WI38 (cell line): Measurements from ENCODE around the gene SUSD2.
"Not testable (repeated sequence)": the region's sequence is repeated elsewhere in the genome, so short reads cannot be mapped to it uniquely, and the experiment has no call there.

Experiments used
- H3K4me3 ChIP-seq: 2 replicates; pipeline ENCODE4 v1.5.1; 2011; ENCODE audit warnings: low read depth, mild to moderate bottlenecking, control low read depth, low read length
- TF ChIP-seq, protein P1 (sequence below): IDR thresholded peaks from 2 replicates; pipeline ENCODE4 v1.5.1; 2012; ENCODE audit warnings: low read depth, mild to moderate bottlenecking, control low read depth, low read length

The SUSD2 gene

DNA sequence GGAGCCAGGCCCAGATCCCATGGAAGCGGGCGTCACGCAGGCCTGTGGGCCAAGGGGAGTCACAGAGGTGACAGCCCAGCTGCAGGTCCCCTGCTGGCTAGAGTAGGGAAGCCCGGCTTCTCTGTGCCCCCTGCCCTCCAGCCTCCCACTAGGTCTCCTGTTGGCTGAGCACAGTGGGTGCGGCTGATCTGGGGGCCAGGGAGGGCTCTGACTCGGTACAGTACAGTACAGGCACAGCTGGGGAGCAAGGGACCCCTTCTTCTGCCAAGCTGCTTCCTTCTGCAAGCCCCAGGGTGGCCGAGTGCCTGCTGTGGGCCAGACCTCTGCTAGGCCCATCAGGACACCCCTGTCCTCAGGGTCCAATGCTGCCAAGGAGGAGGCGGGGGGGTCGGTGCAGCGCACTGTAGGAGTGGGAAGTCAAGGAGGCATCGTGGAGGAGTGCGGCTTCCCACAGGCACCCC, 10.1 kb downstream of the SUSD2 start:
- H3K4me3 ChIP-seq, result no peak overlapping the region
- TF ChIP-seq, protein P1, sequence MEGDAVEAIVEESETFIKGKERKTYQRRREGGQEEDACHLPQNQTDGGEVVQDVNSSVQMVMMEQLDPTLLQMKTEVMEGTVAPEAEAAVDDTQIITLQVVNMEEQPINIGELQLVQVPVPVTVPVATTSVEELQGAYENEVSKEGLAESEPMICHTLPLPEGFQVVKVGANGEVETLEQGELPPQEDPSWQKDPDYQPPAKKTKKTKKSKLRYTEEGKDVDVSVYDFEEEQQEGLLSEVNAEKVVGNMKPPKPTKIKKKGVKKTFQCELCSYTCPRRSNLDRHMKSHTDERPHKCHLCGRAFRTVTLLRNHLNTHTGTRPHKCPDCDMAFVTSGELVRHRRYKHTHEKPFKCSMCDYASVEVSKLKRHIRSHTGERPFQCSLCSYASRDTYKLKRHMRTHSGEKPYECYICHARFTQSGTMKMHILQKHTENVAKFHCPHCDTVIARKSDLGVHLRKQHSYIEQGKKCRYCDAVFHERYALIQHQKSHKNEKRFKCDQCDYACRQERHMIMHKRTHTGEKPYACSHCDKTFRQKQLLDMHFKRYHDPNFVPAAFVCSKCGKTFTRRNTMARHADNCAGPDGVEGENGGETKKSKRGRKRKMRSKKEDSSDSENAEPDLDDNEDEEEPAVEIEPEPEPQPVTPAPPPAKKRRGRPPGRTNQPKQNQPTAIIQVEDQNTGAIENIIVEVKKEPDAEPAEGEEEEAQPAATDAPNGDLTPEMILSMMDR, result no peak

DNA sequence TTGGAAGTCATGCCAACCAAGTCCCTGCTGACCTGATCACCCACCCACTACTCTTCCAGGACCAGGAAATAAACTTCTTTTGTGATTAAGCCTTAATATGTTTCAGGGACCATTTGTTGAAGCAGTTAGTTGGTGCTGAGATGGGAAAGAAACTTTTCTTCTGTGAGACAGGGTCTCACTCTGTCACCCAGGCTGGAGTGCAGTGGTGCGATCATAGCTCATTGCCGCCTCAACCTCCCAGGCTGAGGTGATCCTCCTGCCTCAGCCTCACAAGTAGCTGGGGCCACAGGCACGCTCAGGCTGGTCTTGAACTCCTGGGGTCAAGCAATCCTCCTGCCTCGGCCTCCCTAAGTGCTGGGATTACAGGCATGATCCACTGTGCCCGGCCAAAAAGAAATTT, 10.6 kb downstream of the SUSD2 start:
- TF ChIP-seq, protein P1, result no peak
- H3K4me3 ChIP-seq, result no peak overlapping the region

DNA sequence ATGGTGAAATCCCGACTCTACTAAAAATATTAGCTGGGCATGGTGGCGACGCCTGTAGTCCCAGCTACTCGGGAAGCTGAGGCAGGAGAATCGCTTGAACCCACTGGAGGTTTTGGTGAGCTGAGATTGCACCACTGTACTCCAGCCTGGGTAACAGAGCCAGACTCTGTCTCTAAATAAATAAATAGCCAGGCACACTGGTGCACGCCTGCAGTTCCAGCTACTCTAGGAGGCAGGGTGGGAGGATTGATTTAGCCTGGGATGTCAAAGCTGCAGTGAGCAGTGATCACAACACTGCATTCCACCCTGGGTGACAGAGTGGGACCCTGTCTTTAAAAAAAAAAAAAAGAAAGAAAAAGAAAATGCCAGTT, 17.4 kb downstream of the SUSD2 start:
- H3K4me3 ChIP-seq, result no peak overlapping the region
- TF ChIP-seq, protein P1, result no peak

DNA sequence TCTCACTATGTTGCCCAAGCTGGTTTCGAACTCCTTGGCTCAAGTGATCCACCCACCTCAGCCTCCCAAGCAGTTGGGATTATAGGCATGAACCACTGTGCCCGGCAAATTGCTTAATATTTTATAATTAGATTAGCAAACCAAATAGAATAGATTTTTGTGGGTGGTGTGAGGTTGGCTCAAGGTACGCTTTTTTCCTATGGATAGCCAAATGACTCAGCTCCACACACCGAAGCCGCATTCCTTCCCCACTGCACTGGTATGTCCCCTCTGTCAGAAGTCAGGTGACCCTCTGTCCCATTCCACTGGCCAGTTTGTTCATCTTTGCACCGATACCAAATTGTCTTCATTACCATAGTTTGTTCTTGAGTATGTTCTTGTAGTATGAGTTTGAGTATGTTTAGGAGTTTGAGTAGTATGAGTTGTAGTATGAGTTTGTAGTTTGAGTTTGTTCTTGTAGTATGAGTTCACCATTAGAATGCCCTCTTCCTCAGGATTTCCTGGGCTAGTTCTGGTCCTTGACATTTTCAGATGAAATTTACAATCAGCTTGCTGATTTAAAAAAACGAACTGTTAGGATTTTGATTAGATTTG, 19.4 kb downstream of the SUSD2 start:
- H3K4me3 ChIP-seq, result no peak overlapping the region
- TF ChIP-seq, protein P1, result no peak

DNA sequence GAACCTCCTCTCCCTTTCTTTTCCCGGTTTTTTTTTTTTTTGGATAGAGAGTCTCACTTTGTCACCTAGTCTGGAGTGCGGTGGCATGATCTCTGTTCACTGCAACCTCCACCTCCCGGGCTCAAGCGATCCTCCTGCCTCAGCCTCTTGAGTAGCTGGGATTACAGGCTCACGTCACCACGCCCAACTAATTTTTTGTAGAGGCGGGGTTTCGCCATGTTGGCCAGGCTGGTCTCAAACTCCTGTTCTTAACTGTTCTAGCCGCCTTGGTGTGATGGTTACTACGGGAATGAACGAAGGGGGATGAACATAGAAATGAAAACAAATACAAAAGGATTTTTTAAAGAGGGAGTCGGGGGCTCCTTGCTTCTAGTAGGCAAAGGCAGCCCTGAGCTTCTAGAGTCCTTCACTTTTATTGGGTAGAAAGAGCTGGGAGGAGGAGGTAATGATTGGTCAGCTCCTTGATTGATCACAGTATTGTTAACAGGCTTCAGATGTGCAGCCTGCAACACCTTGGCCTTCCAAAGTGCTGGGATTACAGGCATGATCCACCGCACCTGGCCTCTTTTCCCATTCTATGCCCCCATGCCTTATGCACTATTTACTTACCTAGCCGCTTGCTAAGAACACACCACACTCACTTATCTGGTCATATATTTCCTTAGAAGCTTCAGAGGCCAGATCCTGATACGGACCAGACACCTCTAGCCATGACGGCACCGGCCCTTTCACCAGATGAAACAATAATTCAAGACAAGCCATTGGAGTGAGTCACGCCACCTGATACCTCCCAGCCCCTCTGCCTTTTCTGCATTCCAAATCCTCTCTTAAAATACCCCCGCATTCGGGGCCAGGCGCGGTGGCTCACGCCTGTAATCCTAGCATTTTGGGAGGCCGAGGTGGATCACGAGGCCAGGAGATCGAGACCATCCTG, 20.7 kb downstream of the SUSD2 start:
- H3K4me3 ChIP-seq, result no peak overlapping the region
- TF ChIP-seq, protein P1, result no peak

DNA sequence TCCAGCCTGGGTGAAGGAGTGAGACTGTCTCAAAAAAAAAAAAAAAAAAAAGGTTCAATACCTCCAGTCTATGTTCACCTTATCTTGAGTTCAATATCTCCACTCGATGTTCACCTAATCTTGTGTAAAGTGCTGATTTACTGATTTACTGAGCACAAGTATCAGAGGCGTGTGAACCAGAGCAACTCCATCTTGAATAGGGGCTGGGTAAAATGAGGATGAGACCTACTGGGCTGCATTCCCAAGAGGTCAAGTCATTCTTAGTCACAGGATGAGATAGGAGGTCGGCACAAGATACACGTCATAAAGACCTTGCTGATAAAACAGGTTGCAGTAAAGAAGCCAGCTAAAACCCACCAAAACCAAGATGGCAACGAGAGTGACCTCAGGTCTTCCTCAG, 22.6 kb downstream of the SUSD2 start:
- not testable (repeated sequence) for H3K4me3 ChIP-seq

DNA sequence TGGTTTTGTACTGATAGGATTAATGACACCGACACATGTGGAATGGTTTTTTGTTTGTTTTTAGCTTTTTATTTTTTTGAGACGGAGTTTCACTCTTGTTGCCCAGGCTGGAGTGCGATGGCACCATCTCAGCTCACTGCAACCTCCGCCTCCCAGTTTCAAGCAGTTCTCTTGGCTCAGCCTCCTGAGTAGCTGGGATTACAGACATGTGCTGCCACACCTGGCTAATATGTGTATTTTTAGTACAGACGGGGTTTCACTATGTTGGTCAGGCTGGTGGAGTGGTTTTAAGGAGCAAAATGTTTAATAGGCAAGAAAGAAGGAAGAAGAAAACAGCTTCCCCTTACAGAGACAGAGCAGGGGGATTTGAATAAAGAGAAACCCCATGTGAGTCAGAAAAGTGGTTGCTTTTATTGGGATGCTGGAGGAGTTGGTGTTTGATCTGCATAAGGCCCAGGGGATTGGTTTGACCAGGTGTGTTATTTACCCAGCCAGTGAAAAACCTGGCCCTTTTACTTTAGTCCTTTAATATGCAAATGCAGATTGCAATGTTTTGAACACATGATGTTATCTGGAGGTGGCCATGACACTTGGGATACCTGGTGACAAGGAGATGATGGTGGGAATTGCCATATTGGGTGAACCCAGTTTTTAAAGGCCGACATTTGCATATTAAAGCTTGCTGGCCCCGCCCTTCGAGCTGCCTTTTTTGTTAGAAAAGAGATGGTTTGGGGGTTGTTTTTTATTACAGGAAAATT, 24.3 kb downstream of the SUSD2 start:
- H3K4me3 ChIP-seq, result no peak overlapping the region
- TF ChIP-seq, protein P1, result no peak

DNA sequence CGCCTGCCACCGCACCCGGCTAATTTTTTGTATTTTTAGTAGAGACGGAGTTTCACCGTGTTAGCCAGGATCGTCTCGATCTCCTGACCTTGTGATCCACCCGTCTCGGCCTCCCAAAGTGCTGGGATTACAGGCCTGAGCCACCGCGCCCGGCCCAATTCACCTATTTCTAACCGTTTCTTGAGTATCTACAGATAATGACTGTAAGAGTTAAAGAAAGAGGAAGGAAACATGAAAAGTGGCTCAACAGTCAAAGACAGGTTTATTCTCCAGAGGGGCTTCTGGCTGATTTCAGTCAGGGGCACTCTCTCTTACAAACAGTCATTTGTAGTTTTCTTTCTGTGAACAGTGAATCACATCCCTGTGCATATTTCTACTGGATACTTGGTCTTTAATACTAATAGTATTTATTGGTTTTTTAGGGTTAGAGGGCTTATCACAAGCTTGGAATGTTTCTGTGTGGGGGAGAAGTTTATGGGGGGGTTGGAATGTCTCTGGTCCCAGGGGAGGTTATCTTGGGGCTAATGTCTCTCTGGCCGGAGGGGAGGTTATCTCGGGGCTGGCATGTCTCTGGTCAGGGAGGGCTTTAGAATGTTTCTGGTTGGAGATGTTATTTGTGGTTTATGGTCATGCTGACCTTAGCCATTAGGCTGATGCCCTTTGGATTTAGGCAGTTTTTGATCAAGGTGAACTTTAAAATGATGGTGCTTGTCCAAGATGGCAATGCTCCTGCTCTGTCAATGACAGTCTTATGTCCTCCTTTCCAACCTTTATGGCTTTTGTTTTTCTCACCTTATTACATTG, 25.4 kb downstream of the SUSD2 start:
- not testable (repeated sequence) for H3K4me3 ChIP-seq
